H9 (cell line): ENCODE data around the gene RAB40C. TPM values are rescaled to one million over a fixed set of nuclear protein-coding genes. Genes with fewer than 3 reads are reported as not detected.

Experiments used
- DNase-seq: peaks from one replicate; pipeline ENCODE4 v3.0.0-alpha.2; 2017
- H2AFZ ChIP-seq: one replicate; pipeline ENCODE4 v1.6.1; 2013; ENCODE audit warnings: mild to moderate bottlenecking, low read length, control low read depth, moderate library complexity
- H2AK5ac ChIP-seq: 2 replicates; pipeline ENCODE4 v1.6.1; 2013; ENCODE audit warnings: low read length, control low read depth, mixed read lengths; ENCODE audit not compliant: insufficient read length
- H2BK120ac ChIP-seq: one replicate; pipeline ENCODE4 v1.6.1; 2013; ENCODE audit warnings: low read depth, mild to moderate bottlenecking, low read length, control low read depth, inconsistent platforms; ENCODE audit not compliant: poor library complexity, severe bottlenecking
- H2BK12ac ChIP-seq: 2 replicates; pipeline ENCODE4 v1.6.1; 2013; ENCODE audit warnings: low read length, control low read depth, mixed read lengths, low read depth; ENCODE audit not compliant: insufficient read length
- H2BK15ac ChIP-seq: 2 replicates; pipeline ENCODE4 v1.6.1; 2013; ENCODE audit warnings: low read depth, low read length, control low read depth
- H2BK20ac ChIP-seq: one replicate; pipeline ENCODE4 v1.6.1; 2013; ENCODE audit warnings: low read depth, mild to moderate bottlenecking, low read length, control low read depth, inconsistent platforms; ENCODE audit not compliant: poor library complexity, severe bottlenecking
- H2BK5ac ChIP-seq: 2 replicates; pipeline ENCODE4 v1.6.1; 2013; ENCODE audit warnings: low read length, control low read depth, mixed read lengths; ENCODE audit not compliant: insufficient read length
- H3K14ac ChIP-seq: 2 replicates; pipeline ENCODE4 v1.6.1; 2013; ENCODE audit warnings: low read length, control low read depth; ENCODE audit not compliant: insufficient read depth
- H3K18ac ChIP-seq: 2 replicates; pipeline ENCODE4 v1.6.1; 2013; ENCODE audit warnings: low read depth, mild to moderate bottlenecking, mixed read lengths, low read length, control low read depth; ENCODE audit not compliant: insufficient read length
- H3K23ac ChIP-seq: 2 replicates; pipeline ENCODE4 v1.6.1; 2013; ENCODE audit warnings: low read length, control low read depth, mixed read lengths, low read depth; ENCODE audit not compliant: insufficient read length
- H3K23me2 ChIP-seq: 2 replicates; pipeline ENCODE4 v1.6.1; 2013; ENCODE audit warnings: low read depth, mild to moderate bottlenecking, mixed read lengths, low read length, control low read depth; ENCODE audit not compliant: insufficient read length, poor library complexity, severe bottlenecking
- H3K27ac ChIP-seq: 2 replicates; pipeline ENCODE4 v1.5.1; 2013; ENCODE audit warnings: low read length, control low read depth, mixed read lengths, low read depth; ENCODE audit not compliant: insufficient read length
- H3K27me3 ChIP-seq: 2 replicates; pipeline ENCODE4 v1.6.1; 2013; ENCODE audit warnings: low read length, control low read depth, inconsistent platforms; ENCODE audit not compliant: insufficient read depth
- H3K4ac ChIP-seq: 2 replicates; pipeline ENCODE4 v1.6.1; 2013; ENCODE audit warnings: low read depth, mild to moderate bottlenecking, control low read depth, inconsistent platforms, low read length, moderate library complexity
- H3K4me1 ChIP-seq: 2 replicates; pipeline ENCODE4 v1.6.1; 2013; ENCODE audit warnings: low read length, control low read depth, inconsistent platforms; ENCODE audit not compliant: insufficient read depth
- H3K4me2 ChIP-seq: 2 replicates; pipeline ENCODE4 v1.6.1; 2013; ENCODE audit warnings: low read length, control low read depth, mixed read lengths; ENCODE audit not compliant: insufficient read length, insufficient read depth
- H3K56ac ChIP-seq: 2 replicates; pipeline ENCODE4 v1.6.1; 2013; ENCODE audit warnings: low read depth, mild to moderate bottlenecking, mixed read lengths, low read length, control low read depth; ENCODE audit not compliant: insufficient read length
- H3K79me1 ChIP-seq: 2 replicates; pipeline ENCODE4 v1.6.1; 2013; ENCODE audit warnings: low read depth, mild to moderate bottlenecking, moderate library complexity, low read length, control low read depth, inconsistent platforms; ENCODE audit not compliant: insufficient read depth, poor library complexity, severe bottlenecking
- H3K79me2 ChIP-seq: 2 replicates; pipeline ENCODE4 v1.6.1; 2013; ENCODE audit warnings: low read length, control low read depth, inconsistent platforms; ENCODE audit not compliant: insufficient read depth
- H3K9ac ChIP-seq: 2 replicates; pipeline ENCODE4 v1.6.1; 2013; ENCODE audit warnings: low read length, control low read depth, mixed read lengths; ENCODE audit not compliant: insufficient read length; ENCODE audit errors: extremely low read depth
- H3K9me3 ChIP-seq: one replicate; pipeline ENCODE4 v1.6.1; 2013; ENCODE audit warnings: low read depth, low read length, inconsistent platforms; ENCODE audit not compliant: control insufficient read depth
- H3T11ph ChIP-seq: one replicate; pipeline ENCODE4 v1.6.1; 2013; ENCODE audit warnings: mild to moderate bottlenecking, low read length, control low read depth, inconsistent platforms
- H4K20me1 ChIP-seq: one replicate; pipeline ENCODE4 v1.6.1; 2013; ENCODE audit not compliant: control insufficient read depth, insufficient read length, insufficient read depth
- H4K5ac ChIP-seq: 2 replicates; pipeline ENCODE4 v1.6.1; 2013; ENCODE audit warnings: low read depth, mild to moderate bottlenecking, mixed read lengths, low read length, control low read depth; ENCODE audit not compliant: insufficient read length
- H4K8ac ChIP-seq: replicated peaks from 2 replicates; pipeline ENCODE4 v1.6.1; 2013; ENCODE audit warnings: low read length, control low read depth, mixed read lengths, low read depth; ENCODE audit not compliant: insufficient read length
- H4K91ac ChIP-seq: 2 replicates; pipeline ENCODE4 v1.6.1; 2013; ENCODE audit warnings: low read depth, mild to moderate bottlenecking, moderate library complexity, mixed read lengths, low read length, control low read depth; ENCODE audit not compliant: insufficient read length
- H3K27ac Mint-ChIP-seq, 3 experiments: 2 replicates in 2 of 3; 3 replicates in 1 of 3; pipeline ENCODE4 v1.8.0; 2020 to 2021; ENCODE audit warnings: mixed read lengths in 3 of 3, mild to moderate bottlenecking in 1 of 3, moderate library complexity in 1 of 3
- H3K27me3 Mint-ChIP-seq: 2 replicates; pipeline ENCODE4 v1.8.0; 2021; ENCODE audit warnings: low read depth, mild to moderate bottlenecking, moderate library complexity, mixed read lengths
- H3K36me3 Mint-ChIP-seq, 3 experiments: 2 replicates in 2 of 3; 3 replicates in 1 of 3; pipeline ENCODE4 v1.8.0; 2020 to 2021; ENCODE audit warnings: low read depth in 3 of 3, mixed read lengths in 3 of 3; ENCODE audit not compliant: insufficient read depth in 1 of 3
- H3K4me1 Mint-ChIP-seq, 2 experiments: 2 replicates each; pipeline ENCODE4 v1.8.0; 2020; ENCODE audit warnings: mixed read lengths in 2 of 2
- H3K4me3 Mint-ChIP-seq, 2 experiments: 2 replicates in 1 of 2; 3 replicates in 1 of 2; pipeline ENCODE4 v1.8.0; 2020 to 2021; ENCODE audit warnings: mild to moderate bottlenecking in 2 of 2, mixed read lengths in 2 of 2, moderate library complexity in 1 of 2
- H3K9me3 Mint-ChIP-seq, 2 experiments: 2 replicates in 1 of 2; 3 replicates in 1 of 2; pipeline ENCODE4 v1.8.0; 2020; ENCODE audit warnings: mild to moderate bottlenecking in 2 of 2, mixed read lengths in 2 of 2, moderate library complexity in 1 of 2
- WGBS: extraction: QIAGEN DNeasy Blood & Tissue Kit; methylation state at CpG from one replicate; pipeline ENCODE4 v1.1.7; 2013; ENCODE audit warnings: missing lambda C conversion rate, low lambda C conversion rate, mixed read lengths; ENCODE audit not compliant: insufficient read length; ENCODE audit errors: extremely low coverage; 5-methylcytosine and 5-hydroxymethylcytosine counted together
- total RNA-seq: library from RNA; stranded (reverse); gene quantifications from 2 replicates; pipeline ENCODE4 v1.2.1, GENCODE V29; 2021
- TF ChIP-seq, protein P1 (sequence below): fragments of 200-600 bp; sonication (generic); conservative IDR thresholded peaks from 3 replicates; pipeline ENCODE4 v1.8.0; 2021; ENCODE audit warnings: antibody characterized with exemption, mild to moderate bottlenecking

RAB40C gene
- total RNA-seq, 1 experiment from 2014 or later: 19.1 TPM

DNA sequence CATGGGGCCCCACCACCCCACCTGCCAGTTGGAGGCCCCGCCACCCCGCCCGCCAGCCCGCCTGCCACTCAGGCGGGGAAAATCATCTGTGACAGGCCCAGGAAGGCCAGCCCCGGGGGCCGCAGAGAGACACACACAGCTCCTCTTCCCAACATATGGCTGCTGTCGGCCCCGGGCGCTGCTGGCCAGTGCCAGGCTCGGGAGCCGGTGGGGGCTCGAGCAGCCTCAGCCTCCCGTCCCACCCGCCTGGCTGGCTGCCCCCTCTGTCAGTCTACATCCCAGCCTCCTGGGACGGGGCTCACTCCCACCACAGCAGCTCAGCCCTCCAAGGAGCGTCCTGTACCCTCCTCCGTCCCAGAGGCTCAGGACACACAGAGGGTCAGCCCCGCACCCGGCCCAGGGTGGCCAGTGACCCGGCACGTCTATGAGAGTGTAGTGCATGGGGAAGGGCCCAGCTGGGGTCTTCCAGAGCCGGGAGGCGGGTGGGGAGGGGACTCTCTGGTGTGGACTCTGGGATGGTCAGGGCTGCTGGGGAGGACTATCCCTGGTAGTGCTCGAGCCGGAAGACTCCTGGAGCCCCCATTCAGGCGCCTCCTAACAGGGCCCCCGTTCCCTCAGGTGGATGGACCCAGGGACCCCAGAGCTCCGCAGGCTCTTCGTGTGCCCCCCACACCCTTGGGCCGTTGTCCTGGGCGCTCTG lies 33.2 kb upstream of the RAB40C start:
- no CpG with 5 or more reads among the region's 32 CpGs for WGBS
- Mint-ChIP-seq H3K4me1 (no peaks in the 10 kb centered on the region), H3K36me3 (peaks cover 0 to 3% (median 0%) of the 10 kb centered on the region in 3 experiments; a peak in 3 of 7 replicates), H3K27me3 (peaks cover 27% of the 10 kb centered on the region), H3K27ac (no peak overlapping the region), H3K9me3 (no peaks in the 10 kb centered on the region), H3K4me3 (no peak overlapping the region)
- Histone ChIP-seq H3K18ac (no peak overlapping the region), H4K20me1 (no peaks in the 10 kb centered on the region), H3K9ac (no peak overlapping the region), H3K23ac (no peak overlapping the region), H3K4me2 (no peak overlapping the region), H2BK20ac (no peak overlapping the region), H4K91ac (no peak overlapping the region), H2AFZ (no peak overlapping the region), H3K27ac (no peak overlapping the region), H4K5ac (no peak overlapping the region), H3K14ac (no peak overlapping the region), H3K23me2 (no peaks in the 10 kb centered on the region), H3K9me3 (no peaks in the 10 kb centered on the region), H3K56ac (no peak overlapping the region), H3K4me1 (no peaks in the 10 kb centered on the region), H3K27me3 (peaks cover 2% of the 10 kb centered on the region; the same call in 1 of the 2 replicates), H2BK5ac (no peak overlapping the region), H2BK120ac (no peak overlapping the region), H2BK12ac (no peak overlapping the region), H2BK15ac (no peak overlapping the region), H4K8ac (no peak overlapping the region), H3K79me2 (no peaks in the 10 kb centered on the region), H2AK5ac (no peak overlapping the region), H3K79me1 (no peaks in the 10 kb centered on the region), H3T11ph (no peak overlapping the region), H3K4ac (no peak overlapping the region)
- no peak for DNase-seq
- TF ChIP-seq, protein P1, sequence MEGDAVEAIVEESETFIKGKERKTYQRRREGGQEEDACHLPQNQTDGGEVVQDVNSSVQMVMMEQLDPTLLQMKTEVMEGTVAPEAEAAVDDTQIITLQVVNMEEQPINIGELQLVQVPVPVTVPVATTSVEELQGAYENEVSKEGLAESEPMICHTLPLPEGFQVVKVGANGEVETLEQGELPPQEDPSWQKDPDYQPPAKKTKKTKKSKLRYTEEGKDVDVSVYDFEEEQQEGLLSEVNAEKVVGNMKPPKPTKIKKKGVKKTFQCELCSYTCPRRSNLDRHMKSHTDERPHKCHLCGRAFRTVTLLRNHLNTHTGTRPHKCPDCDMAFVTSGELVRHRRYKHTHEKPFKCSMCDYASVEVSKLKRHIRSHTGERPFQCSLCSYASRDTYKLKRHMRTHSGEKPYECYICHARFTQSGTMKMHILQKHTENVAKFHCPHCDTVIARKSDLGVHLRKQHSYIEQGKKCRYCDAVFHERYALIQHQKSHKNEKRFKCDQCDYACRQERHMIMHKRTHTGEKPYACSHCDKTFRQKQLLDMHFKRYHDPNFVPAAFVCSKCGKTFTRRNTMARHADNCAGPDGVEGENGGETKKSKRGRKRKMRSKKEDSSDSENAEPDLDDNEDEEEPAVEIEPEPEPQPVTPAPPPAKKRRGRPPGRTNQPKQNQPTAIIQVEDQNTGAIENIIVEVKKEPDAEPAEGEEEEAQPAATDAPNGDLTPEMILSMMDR: no peak
